HepG2 (cell line): ENCODE data around the gene PEMT. TPM values are rescaled to one million over a fixed set of nuclear protein-coding genes. Genes with fewer than 3 reads are reported as not detected.

ENCODE experiments used
- ATAC-seq: fragments of 200-7000 bp; cut with Tn5 transposase; 3 replicates; pipeline ENCODE4 v1.9.1; 2020; ENCODE audit warnings: mild to moderate bottlenecking, moderate library complexity
- BruUV-seq: library from RNA; stranded (reverse); fragments of 400-500 nt; replicated peaks from 2 replicates; lab custom pipeline; 2021; lab: Mats Ljungman, UMichigan
- CTCF ChIA-PET: fragments of 300-600 bp; formaldehyde crosslinking; extraction: SDS; loops from one replicate; lab custom pipeline; 2021; ENCODE audit warnings: low total read pairs, inconsistent platforms, low intra/inter-chr PET ratio; lab: Yijun Ruan, JAX
- POLR2A ChIA-PET: fragments of 350-600 bp; sonication (Branson Sonifier 250); formaldehyde crosslinking; loops from one replicate; lab custom pipeline; 2020; ENCODE audit warnings: antibody characterized with exemption, inconsistent platforms; lab: Yijun Ruan, JAX
- DNase-seq: peaks from one replicate; pipeline ENCODE4 v3.0.0-alpha.2; 2015; ENCODE audit warnings: low spot score
- FAIRE-seq: peaks from 3 replicates; lab custom pipeline; 2011; peaks lifted over from hg19 to GRCh38; lab: Jason Lieb, UNC
- H2AFZ ChIP-seq: one replicate; pipeline ENCODE4 v1.6.1; 2011; ENCODE audit warnings: low read length, inconsistent platforms
- H3K27ac ChIP-seq: fragments of 300-600 bp; 3 replicates; pipeline ENCODE4 v1.8.0; 2011; ENCODE audit warnings: mixed run types, mild to moderate bottlenecking, mixed read lengths, low read length, inconsistent platforms; ENCODE audit not compliant: insufficient read depth; ENCODE audit errors: extremely low read length
- H3K27me3 ChIP-seq, 2 experiments: fragments of 200-600 bp in 1 of 2; 2 replicates in 1 of 2; 3 replicates in 1 of 2; pipeline versions ENCODE4 v1.6.0 to v1.8.0; 2011; ENCODE audit warnings: low read length in 2 of 2, mild to moderate bottlenecking in 2 of 2, moderate library complexity in 2 of 2, inconsistent platforms in 1 of 2; ENCODE audit not compliant: insufficient read depth in 2 of 2, control insufficient read depth in 1 of 2
- H3K36me3 ChIP-seq, 2 experiments: fragments of 200-600 bp in 1 of 2; replicated peaks in 1 of 2; 2 replicates in 1 of 2; 3 replicates in 1 of 2; pipeline versions ENCODE4 v1.5.1 to v1.8.0; 2011; ENCODE audit warnings: low read length in 2 of 2, inconsistent platforms in 1 of 2; ENCODE audit not compliant: insufficient read depth in 2 of 2, control insufficient read depth in 1 of 2
- H3K4me1 ChIP-seq: 2 replicates; pipeline ENCODE4 v1.5.1; 2012; ENCODE audit warnings: low read length, inconsistent platforms; ENCODE audit not compliant: insufficient read depth
- H3K4me2 ChIP-seq: 2 replicates; pipeline ENCODE4 v1.6.0; 2011; ENCODE audit warnings: low read depth, low read length, inconsistent platforms
- H3K4me3 ChIP-seq, 3 experiments: fragments of 200-600 bp in 1 of 3; sonication (generic), shearing (Covaris generic) in 1 of 3; replicated peaks in 1 of 3; 2 replicates each; pipeline ENCODE4 v1.5.1; 2011 to 2016; ENCODE audit warnings: low read length in 3 of 3, inconsistent platforms in 2 of 3, low read depth in 2 of 3, mild to moderate bottlenecking in 2 of 3, control low read depth in 1 of 3, mixed read lengths in 1 of 3; ENCODE audit not compliant: insufficient read depth in 1 of 3
- H3K79me2 ChIP-seq: one replicate; pipeline ENCODE4 v1.6.1; 2011; ENCODE audit warnings: low read length, inconsistent platforms; ENCODE audit not compliant: insufficient read depth
- H3K9ac ChIP-seq: 2 replicates; pipeline ENCODE4 v1.6.0; 2011; ENCODE audit warnings: mild to moderate bottlenecking, low read depth, low read length, inconsistent platforms; ENCODE audit not compliant: insufficient read depth
- H3K9me3 ChIP-seq: 2 replicates; pipeline ENCODE4 v1.5.1; 2012; ENCODE audit warnings: mild to moderate bottlenecking, low read length
- H4K20me1 ChIP-seq: 2 replicates; pipeline ENCODE4 v1.6.0; 2011; ENCODE audit warnings: inconsistent platforms, mild to moderate bottlenecking, low read length, moderate library complexity; ENCODE audit not compliant: insufficient read depth
- HCFC1 ChIP-seq: fragments of 150-350 bp; IDR thresholded peaks from 2 replicates; pipeline ENCODE4 v1.6.1; 2014; ENCODE audit warnings: low read depth, low read length
- NCOA2 ChIP-seq: sonication (generic); formaldehyde crosslinking; IDR thresholded peaks from 2 replicates; pipeline ENCODE4 v1.8.0; 2022; ENCODE audit warnings: inconsistent platforms
- ONECUT2 ChIP-seq: sonication (generic); formaldehyde crosslinking; IDR thresholded peaks from 2 replicates; pipeline ENCODE4 v1.4.0; 2020; ENCODE audit warnings: missing genetic modification reagents
- PRMT3 ChIP-seq: sonication (generic); formaldehyde crosslinking; IDR thresholded peaks from 2 replicates; pipeline ENCODE4 v1.8.1; 2022; ENCODE audit warnings: low read depth, mild to moderate bottlenecking, moderate library complexity, missing genetic modification reagents, borderline replicate concordance
- SCMH1 ChIP-seq: sonication (generic); formaldehyde crosslinking; IDR thresholded peaks from 2 replicates; pipeline ENCODE4 v1.9.0; 2021; ENCODE audit warnings: missing genetic modification reagents, mild to moderate bottlenecking, borderline replicate concordance
- SIX4 ChIP-seq: sonication (generic); formaldehyde crosslinking; IDR thresholded peaks from 2 replicates; pipeline ENCODE4 v1.4.0; 2020; ENCODE audit warnings: missing genetic modification reagents
- SP4 ChIP-seq: sonication (generic); formaldehyde crosslinking; IDR thresholded peaks from 2 replicates; pipeline ENCODE4 v1.8.1; 2023; ENCODE audit warnings: mild to moderate bottlenecking, missing genetic modification reagents
- ZNF329 ChIP-seq: sonication (generic); formaldehyde crosslinking; IDR thresholded peaks from 2 replicates; pipeline ENCODE4 v1.9.0; 2021; ENCODE audit warnings: low read depth, mild to moderate bottlenecking, missing genetic modification reagents
- ZNF768 ChIP-seq: sonication (generic); formaldehyde crosslinking; IDR thresholded peaks from 2 replicates; pipeline ENCODE4 v1.4.0; 2020; ENCODE audit warnings: missing genetic modification reagents
- WGBS: methylation state at CpG from one replicate; pipeline ENCODE4 v1.1.6; 2017; ENCODE audit warnings: low lambda C conversion rate; 5-methylcytosine and 5-hydroxymethylcytosine counted together
- in situ Hi-C: cut with HindIII; loops from 2 replicates; pipeline ENCODE4 v1.10.0; 2017; ENCODE audit warnings: low pct_unique_long_range_greater_than_20kb; ENCODE audit not compliant: extremely low pct_ligation_motif_present
- intact Hi-C: fragments of 100-400 bp; cut with micrococcal nuclease; formaldehyde crosslinking; loops from one replicate; pipeline ENCODE4 v1.10.0; 2022; ENCODE audit not compliant: unreplicated experiment
- polyA plus RNA-seq, 8 experiments: library from polyadenylated mRNA; depleted of rRNA in 3 of 8; stranded (reverse) in 7 of 8; unstranded in 1 of 8; fragments of >200 nt; fragmentation: Illumina TruSeq in 4 of 8; extraction: Trizol in 4 of 8; gene quantifications; 2 replicates each; pipeline versions ENCODE4 v1.2.1 to v1.2.3, GENCODE V29; 2011 to 2016; ENCODE audit warnings: low read depth in 4 of 8, missing spikeins in 1 of 8, mixed read lengths in 1 of 8; ENCODE audit not compliant: insufficient read depth in 1 of 8
- total RNA-seq, 5 experiments: library from RNA; depleted of rRNA; stranded (reverse); fragments of >200 nt; fragmentation: Illumina TruSeq; extraction: Trizol; gene quantifications; 2 replicates each; pipeline ENCODE4 v1.2.3, GENCODE V29; 2016; ENCODE audit warnings: low read depth in 1 of 5
- TF ChIP-seq, protein P1 (sequence below): sonication (generic); formaldehyde crosslinking; IDR thresholded peaks from 2 replicates; pipeline ENCODE4 v1.4.0; 2020; ENCODE audit warnings: missing genetic modification reagents
- TF ChIP-seq, protein P2 (sequence below): sonication (generic); formaldehyde crosslinking; IDR thresholded peaks from 2 replicates; pipeline ENCODE4 v1.5.0; 2020; ENCODE audit warnings: missing genetic modification reagents

The PEMT gene
- total and polyA plus RNA-seq, 2 of the 13 experiments (the other 11 are each of a cell fraction or from before 2014, with no cell fraction given) = 31.7 to 43.6 TPM

DNA sequence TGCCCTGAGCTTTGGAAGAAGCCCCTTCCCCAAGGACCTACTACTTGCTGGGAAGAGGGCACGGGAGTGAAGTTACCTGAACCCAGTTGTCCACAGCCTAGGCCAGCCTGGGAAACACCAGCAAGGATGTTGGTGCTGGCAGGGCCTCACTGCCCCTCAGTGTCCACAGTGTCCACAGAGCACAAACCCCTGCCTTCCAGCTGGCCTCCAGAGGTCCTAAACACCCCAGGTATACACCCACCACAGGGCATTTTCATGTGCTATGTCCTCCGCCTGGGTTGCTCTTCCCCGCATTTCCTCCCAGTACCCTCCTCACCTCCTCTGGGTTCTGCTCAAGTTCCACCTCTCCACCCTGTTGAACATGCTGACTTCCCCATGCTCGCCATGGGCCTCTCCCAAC is 4.2 kb upstream of the PEMT start:
- Histone ChIP-seq H3K79me2 (no peaks in the 10 kb centered on the region), H3K4me1 (peaks cover 13% of the 10 kb centered on the region), H3K27ac (no peak overlapping the region), H3K4me3 (no peak overlapping the region), H3K9ac (no peak overlapping the region), H3K4me2 (no peak overlapping the region), H3K27me3 (no peaks in the 10 kb centered on the region; a peak in 1 of 5 replicates), H2AFZ (no peak overlapping the region), H3K36me3 (no peaks in the 10 kb centered on the region), H3K9me3 (no peaks in the 10 kb centered on the region), H4K20me1 (no peaks in the 10 kb centered on the region)
- no peak for DNase-seq
- CTCF ChIA-PET = no interaction called here
- TF ChIP-seq HCFC1 = no peak
- in situ Hi-C loops = no loop called here
- no TSS peak for BruUV-seq
- 90% methylated on average over 3 of the region's 4 CpGs for WGBS
- intact Hi-C loops = no loop called here
- POLR2A ChIA-PET = no interaction called here
- ATAC-seq = no peak
- no peak for FAIRE-seq

DNA sequence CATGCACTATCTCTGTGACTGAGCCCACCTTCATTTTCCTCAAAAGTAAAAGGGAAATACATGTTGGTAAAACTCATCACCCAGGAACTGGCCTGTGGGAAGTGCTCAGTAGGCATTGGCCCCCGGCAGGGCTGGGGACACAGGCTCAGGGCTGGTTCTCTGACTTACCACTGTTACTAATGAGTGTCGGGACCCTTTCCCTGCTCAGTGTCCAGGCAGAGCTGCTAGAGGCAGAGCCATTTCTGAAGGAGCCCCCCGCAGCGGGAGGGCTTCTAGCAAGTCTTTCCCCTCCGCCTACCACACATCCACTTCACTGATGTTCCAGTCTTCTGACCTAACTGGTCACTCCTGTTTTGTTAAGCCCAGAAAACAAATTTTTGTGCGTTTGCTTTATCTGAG is 1.7 kb upstream of the PEMT start:
- WGBS = 61% methylated on average over 5 of the region's 6 CpGs
- Histone ChIP-seq H3K9me3 (no peaks in the 10 kb centered on the region), H3K4me1 (peaks cover 26% of the 10 kb centered on the region), H4K20me1 (no peaks in the 10 kb centered on the region), H3K79me2 (peaks cover 10% of the 10 kb centered on the region), H3K27ac (no peak overlapping the region), H3K4me3 (peak overlapping the region in 2 of 3 experiments; percentile 23 to 94; a peak in 3 of 6 replicates), H3K4me2 (peak overlapping the region; percentile 86), H2AFZ (no peak overlapping the region), H3K9ac (0 out of 2 replicates have a peak overlapping the region, but pooled peaks have one; percentile 13), H3K27me3 (no peaks in the 10 kb centered on the region; a peak in 1 of 5 replicates), H3K36me3 (no peaks in the 10 kb centered on the region)
- BruUV-seq = no TSS peak
- no peak for ATAC-seq
- DNase-seq = no peak
- intact Hi-C loops = no loop called here
- POLR2A ChIA-PET = interaction anchor here (4.3 kb wide), 1 partner anchor 12 kb away, joined by 49 read pairs; no protein-coding TSS in a partner anchor
- FAIRE-seq = no peak
- in situ Hi-C loops = no loop called here
- CTCF ChIA-PET = no interaction called here
- no peak for TF ChIP-seq ONECUT2 (CRISPR knock-in tag)
- TF ChIP-seq HCFC1 = no peak
- no peak for TF ChIP-seq SP4 (CRISPR knock-in tag)
- no peak for TF ChIP-seq ZNF329 (CRISPR knock-in tag)
- TF ChIP-seq SIX4 (CRISPR knock-in tag) = no peak
- TF ChIP-seq NCOA2 (CRISPR knock-in tag) = no peak
- TF ChIP-seq, protein P1, sequence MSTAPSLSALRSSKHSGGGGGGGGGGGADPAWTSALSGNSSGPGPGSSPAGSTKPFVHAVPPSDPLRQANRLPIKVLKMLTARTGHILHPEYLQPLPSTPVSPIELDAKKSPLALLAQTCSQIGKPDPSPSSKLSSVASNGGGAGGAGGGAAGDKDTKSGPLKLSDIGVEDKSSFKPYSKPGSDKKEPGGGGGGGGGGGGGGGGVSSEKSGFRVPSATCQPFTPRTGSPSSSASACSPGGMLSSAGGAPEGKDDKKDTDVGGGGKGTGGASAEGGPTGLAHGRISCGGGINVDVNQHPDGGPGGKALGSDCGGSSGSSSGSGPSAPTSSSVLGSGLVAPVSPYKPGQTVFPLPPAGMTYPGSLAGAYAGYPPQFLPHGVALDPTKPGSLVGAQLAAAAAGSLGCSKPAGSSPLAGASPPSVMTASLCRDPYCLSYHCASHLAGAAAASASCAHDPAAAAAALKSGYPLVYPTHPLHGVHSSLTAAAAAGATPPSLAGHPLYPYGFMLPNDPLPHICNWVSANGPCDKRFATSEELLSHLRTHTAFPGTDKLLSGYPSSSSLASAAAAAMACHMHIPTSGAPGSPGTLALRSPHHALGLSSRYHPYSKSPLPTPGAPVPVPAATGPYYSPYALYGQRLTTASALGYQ = no peak
- no peak for TF ChIP-seq SCMH1 (CRISPR knock-in tag)
- no peak for TF ChIP-seq PRMT3 (CRISPR knock-in tag)
- TF ChIP-seq, protein P2, sequence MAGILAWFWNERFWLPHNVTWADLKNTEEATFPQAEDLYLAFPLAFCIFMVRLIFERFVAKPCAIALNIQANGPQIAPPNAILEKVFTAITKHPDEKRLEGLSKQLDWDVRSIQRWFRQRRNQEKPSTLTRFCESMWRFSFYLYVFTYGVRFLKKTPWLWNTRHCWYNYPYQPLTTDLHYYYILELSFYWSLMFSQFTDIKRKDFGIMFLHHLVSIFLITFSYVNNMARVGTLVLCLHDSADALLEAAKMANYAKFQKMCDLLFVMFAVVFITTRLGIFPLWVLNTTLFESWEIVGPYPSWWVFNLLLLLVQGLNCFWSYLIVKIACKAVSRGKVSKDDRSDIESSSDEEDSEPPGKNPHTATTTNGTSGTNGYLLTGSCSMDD (CRISPR knock-in tag) = no peak
- no peak for TF ChIP-seq ZNF768 (CRISPR knock-in tag)
